GM20431 (cell line): ENCODE data around the gene MYDGF.

Experiments used
- in situ Hi-C: fragments of 300-500 bp; cut with MseI, MboI; formaldehyde crosslinking; loops from one replicate; pipeline ENCODE4 v1.15.0; 2020; ENCODE audit warnings: low sequenced_read_pairs; ENCODE audit not compliant: unreplicated experiment

MYDGF gene

GRCh38 chr19:4678881-4679790 lies 9.0 kb upstream of the MYDGF start:
- in situ Hi-C loops, result no loop called here

DNA sequence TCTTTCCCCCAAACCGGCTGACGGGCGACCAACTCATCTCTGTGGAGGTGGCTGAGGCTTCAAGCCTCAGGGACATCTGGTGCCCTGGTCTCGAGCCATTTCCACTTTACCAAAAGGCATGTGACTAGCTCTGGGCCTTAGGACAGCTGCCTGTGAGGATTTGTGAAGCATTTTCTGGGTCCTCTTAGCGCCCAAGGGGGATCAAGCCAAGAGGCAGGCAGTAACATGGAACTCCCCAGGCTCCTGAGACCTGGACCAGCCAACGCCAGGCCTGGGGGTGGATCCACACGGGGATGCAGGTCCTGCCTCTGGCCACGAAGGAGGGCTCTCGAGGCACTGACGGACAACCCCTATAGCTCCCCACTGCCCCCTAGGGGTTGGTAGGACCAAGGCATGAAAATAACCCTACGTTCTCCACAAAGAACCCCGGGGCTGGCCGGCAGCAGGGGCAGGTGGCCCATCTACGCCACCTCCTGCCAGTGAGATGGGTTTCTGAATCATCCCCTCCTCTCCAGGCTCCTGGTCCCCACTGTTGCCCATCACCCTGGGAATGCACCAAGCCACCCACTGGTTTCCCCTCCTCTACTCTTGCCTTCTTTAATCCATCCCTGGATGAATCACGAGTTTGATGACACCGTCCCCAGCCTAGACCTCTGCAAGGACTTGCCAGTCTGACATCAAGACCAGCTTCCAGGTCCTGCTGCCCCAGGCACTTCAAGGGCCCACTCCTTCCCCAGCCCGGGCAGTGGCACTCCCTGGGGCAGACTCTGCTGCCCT lies 7.0 kb upstream of the MYDGF start:
- in situ Hi-C loops, result no loop called here

DNA sequence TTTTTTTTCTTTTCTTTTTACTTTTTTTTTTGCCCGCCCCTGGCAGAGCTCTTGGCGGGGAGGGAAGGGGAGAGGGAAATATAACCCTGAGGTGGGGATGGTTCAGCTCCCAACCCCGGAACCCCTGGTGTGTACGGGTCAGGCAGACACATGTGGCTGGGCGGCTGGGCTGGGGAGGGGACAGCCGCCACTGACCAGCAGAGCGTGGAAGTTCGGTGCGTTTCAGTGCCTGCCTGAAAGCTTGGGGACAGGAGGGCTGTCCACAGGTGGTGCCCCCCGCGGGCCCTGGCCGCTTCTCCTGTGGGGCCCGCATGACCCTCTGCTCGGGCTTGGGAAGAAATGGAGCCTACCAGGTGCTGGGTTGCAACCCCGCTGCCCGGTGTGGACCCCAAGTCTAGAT lies 5.2 kb upstream of the MYDGF start:
- in situ Hi-C loops, result no loop called here

- in situ Hi-C loops, result no loop called here
Observed at GRCh38 chr19:4673726-4674125, 3.6 kb upstream of the MYDGF start.

DNA sequence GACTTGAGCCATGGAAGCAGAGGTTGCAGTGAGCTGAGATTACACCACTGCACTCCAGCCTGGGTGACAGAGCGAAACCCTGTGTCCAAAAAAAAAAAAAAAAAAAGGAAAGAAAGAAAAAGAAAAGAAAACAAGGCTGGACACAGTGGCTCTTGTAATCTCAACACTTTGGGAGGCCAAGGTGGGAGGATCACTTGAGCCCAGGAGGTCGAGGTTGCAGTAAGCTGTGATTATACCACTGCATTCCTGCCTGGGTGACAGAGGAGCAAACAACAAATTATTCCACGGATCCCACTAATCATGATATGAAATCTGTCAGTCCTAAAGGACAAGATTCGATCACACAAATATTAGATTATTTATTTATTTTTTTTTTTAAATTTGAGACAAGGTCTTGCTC lies 3.1 kb upstream of the MYDGF start:
- in situ Hi-C loops, result no loop called here

DNA sequence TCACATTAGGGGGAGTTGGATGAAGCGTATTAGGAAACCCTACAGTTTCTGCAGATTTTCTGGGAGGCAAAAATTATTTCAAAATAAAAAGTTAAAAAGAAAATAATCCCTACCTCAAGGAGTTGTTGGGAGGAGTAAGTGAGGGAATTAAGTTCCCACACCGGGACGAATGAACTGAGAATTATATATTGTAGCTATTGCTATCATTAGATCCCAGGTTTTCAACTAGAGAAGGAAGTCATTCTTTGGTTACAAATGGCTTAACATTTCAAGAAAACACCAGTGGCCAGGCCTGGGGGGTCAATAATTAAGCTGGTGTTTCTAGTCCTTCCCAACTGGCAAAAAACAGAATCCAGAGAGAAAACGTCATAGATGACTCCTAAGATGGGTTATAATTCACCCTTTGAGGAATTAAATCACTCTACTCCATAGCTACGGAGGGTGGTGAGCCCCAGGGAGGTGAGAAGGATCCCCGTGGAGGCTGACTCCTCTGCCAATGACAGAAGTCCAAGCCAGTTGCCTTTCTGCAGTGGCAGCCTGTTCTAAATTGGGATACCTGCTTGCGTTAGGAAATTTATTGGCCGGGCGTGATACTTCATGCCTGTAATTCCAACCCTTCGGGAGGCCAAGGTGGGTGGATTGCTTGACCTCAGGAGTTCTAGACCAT lies 1.2 kb upstream of the MYDGF start:
- in situ Hi-C loops, result no loop called here

GRCh38 chr19:4664642-4665041 lies 5.5 kb downstream of the MYDGF start:
- in situ Hi-C loops, result no loop called here

GRCh38 chr19:4662812-4663211 lies 7.3 kb downstream of the MYDGF start:
- in situ Hi-C loops, result no loop called here

DNA sequence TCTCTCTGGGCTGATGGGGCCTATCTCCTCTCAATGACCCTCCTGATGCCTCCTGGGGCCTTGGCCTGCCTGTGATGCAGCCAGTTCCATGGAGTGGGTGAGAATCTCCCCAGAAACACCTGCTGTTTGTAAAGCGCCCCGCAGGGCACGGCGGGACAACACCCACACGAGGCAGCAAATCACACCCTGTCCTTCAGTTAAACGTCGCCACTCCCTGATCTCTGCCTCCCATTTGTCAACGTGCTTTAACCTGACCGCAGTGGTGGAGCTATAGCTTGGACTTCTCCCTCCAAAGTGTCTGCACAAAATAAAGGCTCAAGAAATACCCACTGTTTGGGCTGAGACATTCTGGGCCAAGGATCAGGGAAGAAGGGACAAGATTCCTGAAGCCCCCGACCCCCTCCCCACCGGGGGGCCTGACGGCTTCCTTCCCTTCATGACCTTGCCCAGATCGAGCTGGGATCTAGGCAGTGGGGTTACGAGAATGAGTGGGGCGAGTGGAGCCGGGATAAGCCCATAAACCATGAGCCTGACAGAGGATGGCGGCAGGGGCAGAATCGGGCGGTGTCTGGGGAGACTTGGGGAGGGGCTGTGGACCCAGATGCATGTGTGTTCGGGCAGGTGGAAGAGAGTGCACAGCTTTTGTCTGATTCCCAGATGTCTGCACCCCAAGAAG lies 8.0 kb downstream of the MYDGF start:
- in situ Hi-C loops, result no loop called here

DNA sequence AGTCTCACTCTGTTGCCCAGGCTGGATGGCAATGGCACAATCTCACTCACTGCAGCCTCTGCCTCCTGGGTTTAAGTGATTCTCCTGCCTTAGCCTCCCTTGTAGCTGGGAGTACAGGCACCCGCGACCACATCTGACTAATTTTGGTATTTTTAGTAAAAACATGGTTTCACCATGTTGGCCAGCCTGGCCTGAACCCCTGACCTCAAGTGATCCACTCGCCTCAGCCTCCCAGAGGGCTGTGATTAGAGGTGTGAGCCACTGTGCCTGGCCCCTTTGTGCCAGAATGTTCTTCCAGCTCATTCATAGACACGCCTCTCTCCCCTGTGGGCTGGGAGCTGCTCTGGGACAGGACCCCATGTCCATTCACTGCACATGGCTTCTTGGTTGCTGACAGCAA lies 9.1 kb downstream of the MYDGF start:
- in situ Hi-C loops, result no loop called here

DNA sequence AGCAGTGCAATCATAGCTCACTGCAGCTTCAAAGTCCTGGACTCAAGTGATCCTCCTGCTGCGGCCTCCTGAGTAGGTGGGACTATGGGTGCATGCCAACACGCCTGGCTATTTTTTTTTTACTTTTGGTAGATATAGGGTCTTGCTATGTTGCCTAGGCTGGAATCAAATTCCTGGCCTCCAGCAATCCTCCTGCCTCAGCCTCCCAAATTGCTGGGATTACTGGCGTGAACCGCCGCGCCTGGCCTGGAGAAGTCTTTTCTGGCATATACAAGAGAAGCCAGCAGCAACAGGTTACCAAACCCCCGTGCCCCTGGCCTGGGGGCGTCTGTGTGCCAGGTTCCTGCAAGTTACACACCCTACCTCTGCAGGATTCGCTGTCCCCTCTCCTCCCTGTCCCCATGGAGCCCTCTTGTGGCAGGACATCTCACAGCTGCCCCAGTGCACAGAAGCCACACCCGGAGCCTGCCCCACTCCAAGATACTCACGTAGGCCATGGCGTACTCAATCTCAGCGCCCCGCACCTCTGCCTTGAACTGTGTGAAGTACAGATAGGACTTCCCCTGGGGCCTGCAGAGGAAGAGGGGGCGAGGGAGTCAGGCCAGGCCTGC lies 9.9 kb downstream of the MYDGF start:
- in situ Hi-C loops, result no loop called here

GRCh38 chr19:4657835-4658234 lies 12.3 kb downstream of the MYDGF start:
- in situ Hi-C loops, result no loop called here

DNA sequence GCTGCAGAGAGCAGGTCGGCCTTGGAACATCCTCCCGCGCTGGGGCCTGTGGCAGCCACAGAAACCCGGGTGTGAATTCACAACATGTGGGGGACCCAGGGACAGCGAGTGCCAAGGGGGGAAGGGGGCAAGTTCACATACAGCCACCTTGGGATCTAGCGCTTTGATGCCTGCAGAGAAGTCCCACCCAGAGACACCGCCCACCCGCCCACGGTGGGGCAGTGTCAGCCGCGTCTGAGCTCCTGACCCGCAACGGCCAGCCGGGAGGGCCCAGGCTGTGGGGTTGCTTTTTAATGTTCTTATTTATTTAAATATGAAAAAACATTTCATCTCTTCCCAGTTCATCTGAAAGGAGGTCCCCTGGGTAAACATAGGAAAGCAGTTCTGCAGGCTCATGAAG lies 12.9 kb downstream of the MYDGF start:
- in situ Hi-C loops, result no loop called here

- in situ Hi-C loops, result no loop called here
Observed at GRCh38 chr19:4656102-4656501, 14.0 kb downstream of the MYDGF start.

DNA sequence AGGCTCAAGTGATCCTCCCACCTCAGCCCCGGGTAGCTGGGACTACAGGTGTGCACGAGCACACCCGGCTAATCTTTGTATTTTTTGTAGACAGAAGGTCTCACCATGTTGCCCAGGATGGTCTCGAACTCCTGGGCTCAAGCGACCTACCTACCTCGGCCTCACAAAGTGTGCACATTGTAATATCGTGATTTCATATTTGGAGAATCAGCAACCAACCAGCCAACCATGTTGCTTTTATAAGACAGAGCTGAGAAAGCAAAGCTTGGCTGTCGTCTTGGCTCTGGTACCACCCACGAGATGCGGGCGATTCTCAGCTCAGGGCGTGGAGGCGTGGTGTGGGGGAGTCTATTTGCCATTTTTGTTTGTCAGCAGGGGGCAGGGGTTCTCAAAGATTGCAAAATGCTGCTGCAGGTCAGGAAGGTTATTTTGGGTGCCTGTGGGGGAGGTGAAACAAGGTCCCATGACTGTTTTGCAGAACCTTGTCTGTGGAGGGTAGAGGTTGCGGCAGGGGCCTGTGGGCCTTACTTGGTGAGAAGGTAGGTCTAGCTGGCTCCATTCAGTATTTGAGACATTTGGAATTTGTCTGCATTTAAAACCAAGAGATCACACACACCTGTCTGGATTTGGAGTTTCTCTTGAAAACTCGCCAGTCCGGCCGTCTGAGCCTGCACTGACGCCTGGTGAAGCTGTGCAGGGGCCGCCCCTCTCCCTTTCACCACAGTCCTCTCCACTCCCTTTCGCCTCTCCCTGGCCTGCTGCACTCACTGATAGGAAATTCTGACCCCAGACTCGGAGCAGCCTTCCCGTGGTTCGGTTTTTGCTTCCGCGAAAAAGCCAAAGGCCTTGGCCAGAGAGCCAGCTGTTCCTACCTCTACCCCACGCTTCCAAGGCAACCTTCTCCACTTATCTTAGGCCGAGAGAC lies 15.4 kb downstream of the MYDGF start:
- in situ Hi-C loops, result no loop called here

DNA sequence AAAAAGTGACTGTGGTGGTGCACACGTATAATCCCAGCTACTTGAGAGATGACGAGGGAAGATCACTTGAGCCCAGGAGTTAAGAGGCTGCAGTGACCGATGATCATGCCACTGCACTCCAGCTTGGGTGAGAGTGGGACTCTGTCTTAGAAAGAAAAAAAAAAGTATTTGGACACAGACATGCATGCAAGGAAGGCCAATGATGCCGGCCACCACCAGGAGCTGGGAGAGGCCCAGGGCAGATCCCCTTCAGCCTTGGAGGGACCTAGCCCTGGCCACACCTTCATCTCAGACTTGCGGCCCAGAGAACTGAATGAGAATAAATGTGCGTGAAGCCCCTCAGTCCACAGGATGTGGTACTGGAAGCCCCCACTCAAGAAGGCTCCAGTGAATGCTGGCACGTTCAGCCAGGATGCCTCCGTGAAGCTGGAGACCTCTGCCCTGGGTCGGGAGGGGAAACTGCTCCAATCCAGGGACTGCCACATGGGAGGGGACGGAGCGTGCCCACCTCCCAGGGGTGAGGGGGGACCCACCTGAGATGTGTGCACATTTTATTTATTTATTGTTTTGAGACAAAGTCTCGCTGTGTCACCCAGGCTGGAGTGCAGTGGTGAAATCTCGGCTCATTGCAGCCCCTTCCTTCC lies 16.2 kb downstream of the MYDGF start:
- in situ Hi-C loops, result no loop called here

DNA sequence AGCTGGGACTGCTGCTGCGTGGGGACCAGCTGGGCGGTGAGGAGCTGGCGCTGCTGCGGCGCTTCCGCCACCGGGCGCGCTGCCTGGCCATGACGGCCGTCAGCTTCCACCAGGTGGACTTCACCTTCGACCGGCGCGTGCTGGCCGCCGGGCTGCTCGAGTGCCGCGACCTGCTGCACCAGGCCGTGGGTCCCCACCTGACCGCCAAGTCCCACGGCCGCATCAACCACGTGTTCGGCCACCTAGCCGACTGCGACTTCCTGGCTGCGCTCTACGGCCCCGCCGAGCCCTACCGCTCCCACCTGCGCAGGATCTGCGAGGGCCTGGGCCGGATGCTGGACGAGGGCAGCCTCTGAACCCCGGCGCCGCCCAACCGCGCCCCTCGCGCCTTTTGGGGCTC lies 18.1 kb downstream of the MYDGF start:
- in situ Hi-C loops, result no loop called here

DNA sequence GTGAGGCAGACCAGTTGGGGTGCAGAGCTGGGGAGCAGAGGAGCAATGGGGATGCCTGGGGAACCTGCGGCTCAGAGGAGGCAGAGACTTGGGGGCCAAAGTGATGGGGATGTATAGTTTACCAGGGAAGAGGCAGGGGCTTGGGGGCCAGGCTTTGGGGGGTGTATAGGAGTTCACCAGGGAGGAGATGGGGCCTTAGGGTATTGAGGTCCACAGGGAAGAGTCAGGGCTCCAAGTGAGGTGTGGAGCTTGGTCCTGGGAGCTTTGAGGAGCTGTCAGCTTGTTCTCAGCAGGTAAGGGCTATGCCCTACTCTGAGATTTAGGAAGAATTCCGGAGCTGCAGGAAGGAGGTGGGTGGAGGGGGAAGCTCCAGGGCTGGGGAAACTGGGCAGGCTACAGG lies 20.0 kb downstream of the MYDGF start:
- in situ Hi-C loops, result no loop called here
